Measurements from ENCODE around the gene LRRC8C.

DNA sequence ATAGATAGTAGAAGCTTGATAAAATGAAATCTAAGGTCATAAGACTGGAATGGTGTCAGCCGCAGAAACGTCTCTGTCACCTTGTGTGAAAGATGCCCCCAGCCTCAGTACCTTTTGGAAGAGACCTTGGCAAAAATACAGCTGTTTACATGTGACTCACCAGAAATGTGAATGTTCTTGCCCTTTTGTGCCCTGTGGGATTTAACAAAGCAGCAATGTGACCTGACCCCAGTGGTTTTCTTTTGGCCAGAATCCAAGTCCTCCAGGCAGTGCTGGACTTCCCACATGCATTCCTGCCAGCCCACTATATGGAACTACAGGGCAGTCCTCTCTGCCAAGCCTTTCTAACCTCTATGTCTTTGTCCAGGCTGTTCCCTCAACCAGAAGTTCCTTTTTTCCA is 27.2 kb upstream of the LRRC8C start:
- TF ChIP-seq SP1 (IDR thresholded peaks at IDR 0.05) (no peak), EGR1 (IDR thresholded peaks at IDR 0.05; ENCODE audit: low read depth in 2 of 2) (no peak), TAF1 (conservative IDR thresholded peaks at IDR 0.05) (no peak), RAD21 (IDR thresholded peaks at IDR 0.05) (no peak), YY1 (IDR thresholded peaks at IDR 0.05) (no peak), HNF4G (IDR thresholded peaks at IDR 0.05) (no peak), HNF4A (conservative IDR thresholded peaks at IDR 0.05) (no peak), FOXA1 (IDR thresholded peaks at IDR 0.05) (no peak)
- TF ChIP-seq, protein P1, sequence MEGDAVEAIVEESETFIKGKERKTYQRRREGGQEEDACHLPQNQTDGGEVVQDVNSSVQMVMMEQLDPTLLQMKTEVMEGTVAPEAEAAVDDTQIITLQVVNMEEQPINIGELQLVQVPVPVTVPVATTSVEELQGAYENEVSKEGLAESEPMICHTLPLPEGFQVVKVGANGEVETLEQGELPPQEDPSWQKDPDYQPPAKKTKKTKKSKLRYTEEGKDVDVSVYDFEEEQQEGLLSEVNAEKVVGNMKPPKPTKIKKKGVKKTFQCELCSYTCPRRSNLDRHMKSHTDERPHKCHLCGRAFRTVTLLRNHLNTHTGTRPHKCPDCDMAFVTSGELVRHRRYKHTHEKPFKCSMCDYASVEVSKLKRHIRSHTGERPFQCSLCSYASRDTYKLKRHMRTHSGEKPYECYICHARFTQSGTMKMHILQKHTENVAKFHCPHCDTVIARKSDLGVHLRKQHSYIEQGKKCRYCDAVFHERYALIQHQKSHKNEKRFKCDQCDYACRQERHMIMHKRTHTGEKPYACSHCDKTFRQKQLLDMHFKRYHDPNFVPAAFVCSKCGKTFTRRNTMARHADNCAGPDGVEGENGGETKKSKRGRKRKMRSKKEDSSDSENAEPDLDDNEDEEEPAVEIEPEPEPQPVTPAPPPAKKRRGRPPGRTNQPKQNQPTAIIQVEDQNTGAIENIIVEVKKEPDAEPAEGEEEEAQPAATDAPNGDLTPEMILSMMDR (IDR thresholded peaks at IDR 0.05; ENCODE audit: low read depth, low read length, missing input control): no peak
- TF ChIP-seq, protein P2, sequence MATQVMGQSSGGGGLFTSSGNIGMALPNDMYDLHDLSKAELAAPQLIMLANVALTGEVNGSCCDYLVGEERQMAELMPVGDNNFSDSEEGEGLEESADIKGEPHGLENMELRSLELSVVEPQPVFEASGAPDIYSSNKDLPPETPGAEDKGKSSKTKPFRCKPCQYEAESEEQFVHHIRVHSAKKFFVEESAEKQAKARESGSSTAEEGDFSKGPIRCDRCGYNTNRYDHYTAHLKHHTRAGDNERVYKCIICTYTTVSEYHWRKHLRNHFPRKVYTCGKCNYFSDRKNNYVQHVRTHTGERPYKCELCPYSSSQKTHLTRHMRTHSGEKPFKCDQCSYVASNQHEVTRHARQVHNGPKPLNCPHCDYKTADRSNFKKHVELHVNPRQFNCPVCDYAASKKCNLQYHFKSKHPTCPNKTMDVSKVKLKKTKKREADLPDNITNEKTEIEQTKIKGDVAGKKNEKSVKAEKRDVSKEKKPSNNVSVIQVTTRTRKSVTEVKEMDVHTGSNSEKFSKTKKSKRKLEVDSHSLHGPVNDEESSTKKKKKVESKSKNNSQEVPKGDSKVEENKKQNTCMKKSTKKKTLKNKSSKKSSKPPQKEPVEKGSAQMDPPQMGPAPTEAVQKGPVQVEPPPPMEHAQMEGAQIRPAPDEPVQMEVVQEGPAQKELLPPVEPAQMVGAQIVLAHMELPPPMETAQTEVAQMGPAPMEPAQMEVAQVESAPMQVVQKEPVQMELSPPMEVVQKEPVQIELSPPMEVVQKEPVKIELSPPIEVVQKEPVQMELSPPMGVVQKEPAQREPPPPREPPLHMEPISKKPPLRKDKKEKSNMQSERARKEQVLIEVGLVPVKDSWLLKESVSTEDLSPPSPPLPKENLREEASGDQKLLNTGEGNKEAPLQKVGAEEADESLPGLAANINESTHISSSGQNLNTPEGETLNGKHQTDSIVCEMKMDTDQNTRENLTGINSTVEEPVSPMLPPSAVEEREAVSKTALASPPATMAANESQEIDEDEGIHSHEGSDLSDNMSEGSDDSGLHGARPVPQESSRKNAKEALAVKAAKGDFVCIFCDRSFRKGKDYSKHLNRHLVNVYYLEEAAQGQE (IDR thresholded peaks at IDR 0.05): no peak
- TF ChIP-seq, protein P3, sequence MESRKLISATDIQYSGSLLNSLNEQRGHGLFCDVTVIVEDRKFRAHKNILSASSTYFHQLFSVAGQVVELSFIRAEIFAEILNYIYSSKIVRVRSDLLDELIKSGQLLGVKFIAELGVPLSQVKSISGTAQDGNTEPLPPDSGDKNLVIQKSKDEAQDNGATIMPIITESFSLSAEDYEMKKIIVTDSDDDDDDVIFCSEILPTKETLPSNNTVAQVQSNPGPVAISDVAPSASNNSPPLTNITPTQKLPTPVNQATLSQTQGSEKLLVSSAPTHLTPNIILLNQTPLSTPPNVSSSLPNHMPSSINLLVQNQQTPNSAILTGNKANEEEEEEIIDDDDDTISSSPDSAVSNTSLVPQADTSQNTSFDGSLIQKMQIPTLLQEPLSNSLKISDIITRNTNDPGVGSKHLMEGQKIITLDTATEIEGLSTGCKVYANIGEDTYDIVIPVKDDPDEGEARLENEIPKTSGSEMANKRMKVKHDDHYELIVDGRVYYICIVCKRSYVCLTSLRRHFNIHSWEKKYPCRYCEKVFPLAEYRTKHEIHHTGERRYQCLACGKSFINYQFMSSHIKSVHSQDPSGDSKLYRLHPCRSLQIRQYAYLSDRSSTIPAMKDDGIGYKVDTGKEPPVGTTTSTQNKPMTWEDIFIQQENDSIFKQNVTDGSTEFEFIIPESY (IDR thresholded peaks at IDR 0.05): no peak
- TF ChIP-seq, protein P4, sequence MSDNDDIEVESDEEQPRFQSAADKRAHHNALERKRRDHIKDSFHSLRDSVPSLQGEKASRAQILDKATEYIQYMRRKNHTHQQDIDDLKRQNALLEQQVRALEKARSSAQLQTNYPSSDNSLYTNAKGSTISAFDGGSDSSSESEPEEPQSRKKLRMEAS (IDR thresholded peaks at IDR 0.05): no peak

All from liver (tissue), 3 donors.